Body of pancreas (tissue), 4 donors: ENCODE data around the gene MIOS. TPM values are rescaled to one million over a fixed set of nuclear protein-coding genes. Genes with fewer than 3 reads are reported as not detected.

ENCODE experiments used
- ATAC-seq: fragments of 150-250 bp; one replicate; pipeline ENCODE4 v1.9.1; 2016
- DNase-seq, 4 donors: peaks; one replicate each; pipeline ENCODE4 v3.0.0-alpha.2; 2019
- H3K27ac ChIP-seq, 4 donors: fragments of 200-600 bp; sonication (generic); 1 replicate in 3 of 4; 2 replicates in 1 of 4; pipeline versions ENCODE4 v1.5.1 to v1.6.1; 2016 to 2019; ENCODE audit warnings: mild to moderate bottlenecking in 1 of 4, mixed read lengths in 1 of 4, moderate library complexity in 1 of 4
- H3K27me3 ChIP-seq, 2 donors: fragments of 200-600 bp; sonication (generic); one replicate each; pipeline ENCODE4 v1.6.0; 2016; ENCODE audit warnings: mild to moderate bottlenecking in 1 of 2
- H3K36me3 ChIP-seq, 2 donors: fragments of 200-600 bp; sonication (generic); replicated peaks in 1 of 2; 2 replicates each; pipeline ENCODE4 v1.5.1; 2016; ENCODE audit warnings: low read depth in 2 of 2; ENCODE audit not compliant: insufficient read depth in 1 of 2
- H3K4me1 ChIP-seq: fragments of 200-600 bp; sonication (generic); one replicate; pipeline ENCODE4 v1.6.0; 2016
- H3K4me3 ChIP-seq, 2 donors: fragments of 200-600 bp; sonication (generic); 1 replicate in 1 of 2; 2 replicates in 1 of 2; pipeline ENCODE4 v1.5.1; 2016 to 2019
- H3K9me3 ChIP-seq, 3 donors: fragments of 200-600 bp; sonication (generic); 1 replicate in 2 of 3; 2 replicates in 1 of 3; pipeline ENCODE4 v1.5.1; 2016
- CTCF ChIP-seq, 7 experiments: fragments of 450-650 bp in 4 of 7; fragments of 200-600 bp in 3 of 7; sonication (generic) in 3 of 7; IDR thresholded peaks; one replicate each; pipeline ENCODE4 v1.5.1; 2016 to 2019; ENCODE audit warnings: antibody characterized with exemption in 7 of 7
- POLR2A ChIP-seq, 3 donors: fragments of 450-650 bp; IDR thresholded peaks; one replicate each; pipeline ENCODE4 v1.6.1; 2016; ENCODE audit warnings: antibody characterized with exemption in 3 of 3, mild to moderate bottlenecking in 2 of 3
- WGBS, 2 donors: methylation state at CpG; one replicate each; pipeline ENCODE4 v1.1.5; 2017; 5-methylcytosine and 5-hydroxymethylcytosine counted together
- intact Hi-C: fragments of 100-400 bp; cut with DNase I; formaldehyde crosslinking; loops from one replicate; pipeline ENCODE4 v1.15.1; 2023
- total RNA-seq, 2 donors: library from RNA; depleted of rRNA; stranded (reverse); fragments of >200 nt; gene quantifications; one replicate each; pipeline ENCODE4 v1.1.0, GENCODE V29; 2016

Gene MIOS
- total RNA-seq, 2 donors from 2014 or later = 42.5 to 44.6 TPM

GRCh38 chr7:7537711-7538110, 29.0 kb upstream of the MIOS start:
- Histone ChIP-seq H3K4me3 (no peak overlapping the region), H3K4me1 (no peaks in the 10 kb centered on the region), H3K27ac (no peak overlapping the region), H3K36me3 (no peaks in the 10 kb centered on the region), H3K9me3 (no peaks in the 10 kb centered on the region), H3K27me3 (no peaks in the 10 kb centered on the region)
- DNase-seq (no peak), ATAC-seq (no peak)
- intact Hi-C loops = loop anchor here (10.0 kb wide), 1 partner anchor 443 kb away; no protein-coding TSS in a partner anchor
- WGBS, 2 donors = 86 to 89% methylated on average over 2 of the region's 2 CpGs
- TF ChIP-seq POLR2A (IDR thresholded peaks at IDR 0.05) (no peak), CTCF (IDR thresholded peaks at IDR 0.05) (no peak)

GRCh38 chr7:7539152-7539551, 27.5 kb upstream of the MIOS start:
- TF ChIP-seq POLR2A (IDR thresholded peaks at IDR 0.05) = no peak
- TF ChIP-seq CTCF (IDR thresholded peaks at IDR 0.05) = no peak
- no peaks in the 10 kb centered on the region for H3K9me3 ChIP-seq
- no peak overlapping the region for H3K4me3 ChIP-seq
- H3K27me3 ChIP-seq = no peaks in the 10 kb centered on the region
- H3K36me3 ChIP-seq = no peaks in the 10 kb centered on the region
- intact Hi-C loops = loop anchor here (10.0 kb wide), 1 partner anchor 444 kb away; no protein-coding TSS in a partner anchor
- no peak overlapping the region for H3K27ac ChIP-seq
- H3K4me1 ChIP-seq = no peaks in the 10 kb centered on the region
- DNase-seq = no peak
- no peak for ATAC-seq
- 71 to 72% methylated on average over 4 of the region's 4 CpGs for WGBS, 2 donors

- no peaks in the 10 kb centered on the region for H3K4me1 ChIP-seq
- 73 to 77% methylated on average over 4 of the region's 4 CpGs for WGBS, 2 donors
- no peak overlapping the region for H3K4me3 ChIP-seq
- TF ChIP-seq POLR2A (IDR thresholded peaks at IDR 0.05) (no peak), CTCF (IDR thresholded peaks at IDR 0.05) (no peak)
- no peak for ATAC-seq
- H3K9me3 ChIP-seq = no peaks in the 10 kb centered on the region
- H3K36me3 ChIP-seq = no peaks in the 10 kb centered on the region
- intact Hi-C loops = loop anchor here (10.0 kb wide), 1 partner anchor 445 kb away; no protein-coding TSS in a partner anchor
- no peak for DNase-seq
- H3K27me3 ChIP-seq = no peaks in the 10 kb centered on the region
- H3K27ac ChIP-seq = no peak overlapping the region
Observed at GRCh38 chr7:7539711-7540110, 27.0 kb upstream of the MIOS start.

GRCh38 chr7:7542251-7542835, 24.3 kb upstream of the MIOS start:
- WGBS, 2 donors = 71 to 72% methylated on average over 4 of the region's 4 CpGs
- DNase-seq = no peak
- intact Hi-C loops = no loop called here
- H3K27me3 ChIP-seq = no peaks in the 10 kb centered on the region
- no peaks in the 10 kb centered on the region for H3K36me3 ChIP-seq
- no peaks in the 10 kb centered on the region for H3K9me3 ChIP-seq
- TF ChIP-seq CTCF (IDR thresholded peaks at IDR 0.05) (no peak), POLR2A (IDR thresholded peaks at IDR 0.05) (no peak)
- no peaks in the 10 kb centered on the region for H3K4me1 ChIP-seq
- no peak overlapping the region for H3K27ac ChIP-seq
- no peak for ATAC-seq
- H3K4me3 ChIP-seq = no peak overlapping the region

GRCh38 chr7:7548407-7548806, 18.3 kb upstream of the MIOS start:
- Histone ChIP-seq H3K27me3 (no peaks in the 10 kb centered on the region), H3K9me3 (no peaks in the 10 kb centered on the region), H3K27ac (no peak overlapping the region), H3K4me1 (peaks cover 8% of the 10 kb centered on the region), H3K4me3 (no peak overlapping the region), H3K36me3 (no peaks in the 10 kb centered on the region)
- intact Hi-C loops = no loop called here
- 90 to 93% methylated on average over 3 of the region's 3 CpGs for WGBS, 2 donors
- ATAC-seq (no peak), DNase-seq (no peak)
- no peak for TF ChIP-seq POLR2A (IDR thresholded peaks at IDR 0.05)
- TF ChIP-seq CTCF (IDR thresholded peaks at IDR 0.05) = no peak
